ENCODE measurements around the gene AMELY.
"Not testable (repeated sequence)": the region's sequence is repeated elsewhere in the genome, so short reads cannot be mapped to it uniquely, and the experiment has no call there.

AMELY gene

GRCh38 chrY:6911253-6911881, at the start of gene AMELY:
Gene AMELY, minus strand, starts transcription at chrY:6911752. Its CDS starts 39,144 bp downstream, at chrY:6872608.
- no peak for DNase-seq (ENCODE audit: low read depth)

- DNase-seq (ENCODE audit: low read depth): no peak
These were observed 38.4 kb upstream of the AMELY start for GRCh38 chrY:6949947-6950346.

- DNase-seq (ENCODE audit: low read depth): no peak
These were observed 36.8 kb upstream of the AMELY start for GRCh38 chrY:6948378-6948777.

- no peak for DNase-seq (ENCODE audit: low read depth)
These were observed 36.1 kb upstream of the AMELY start for GRCh38 chrY:6947695-6948094.

- DNase-seq (ENCODE audit: low read depth): no peak
These were observed 23.9 kb upstream of the AMELY start for GRCh38 chrY:6935497-6935896.

GRCh38 chrY:6931779-6932396, 20.3 kb upstream of the AMELY start:
- DNase-seq (ENCODE audit: low read depth): no peak

- no peak for DNase-seq (ENCODE audit: low read depth)
These were observed 17.7 kb upstream of the AMELY start for GRCh38 chrY:6929237-6929636.

GRCh38 chrY:6928265-6928664, 16.7 kb upstream of the AMELY start:
- no peak for DNase-seq (ENCODE audit: low read depth)

- no peak for DNase-seq (ENCODE audit: low read depth)
These were observed 9.5 kb upstream of the AMELY start for GRCh38 chrY:6921061-6921460.

GRCh38 chrY:6913362-6913761, 1.8 kb upstream of the AMELY start:
- no peak for DNase-seq (ENCODE audit: low read depth)

GRCh38 chrY:6910372-6911252, 940 bp downstream of the AMELY start, which contains the start of gene TBL1Y:
Gene TBL1Y, plus strand, starts transcription at chrY:6910697. Its CDS starts 114,388 bp downstream, at chrY:7025085.
- no peak for DNase-seq (ENCODE audit: low read depth)

GRCh38 chrY:6909856-6910255, 1.7 kb downstream of the AMELY start:
- no peak for DNase-seq (ENCODE audit: low read depth)

- DNase-seq (ENCODE audit: low read depth): no peak
These were observed 2.4 kb downstream of the AMELY start for GRCh38 chrY:6909118-6909521.

GRCh38 chrY:6908021-6908420, 3.5 kb downstream of the AMELY start:
- not testable (repeated sequence) for DNase-seq (ENCODE audit: low read depth)

- no peak for DNase-seq (ENCODE audit: low read depth)
These were observed 4.0 kb downstream of the AMELY start for GRCh38 chrY:6907591-6907990.

GRCh38 chrY:6902116-6902515, 9.4 kb downstream of the AMELY start:
- not testable (repeated sequence) for DNase-seq (ENCODE audit: low read depth)

- no peak for DNase-seq (ENCODE audit: low read depth)
These were observed 16.3 kb downstream of the AMELY start for GRCh38 chrY:6895236-6895635.

- no peak for DNase-seq (ENCODE audit: low read depth)
These were observed 17.1 kb downstream of the AMELY start for GRCh38 chrY:6894496-6894895.

- DNase-seq (ENCODE audit: low read depth): no peak
These were observed 62.2 kb downstream of the AMELY start for GRCh38 chrY:6849384-6849783.

- not testable (repeated sequence) for DNase-seq (ENCODE audit: low read depth)
These were observed 68.9 kb downstream of the AMELY start for GRCh38 chrY:6842650-6843049.

Data from HS-27A (cell line).